ENCODE results near the gene TBC1D16. TPM values are rescaled to one million over a fixed set of nuclear protein-coding genes. Genes with fewer than 3 reads are reported as not detected.
"Not testable (repeated sequence)": the region's sequence is repeated elsewhere in the genome, so short reads cannot be mapped to it uniquely, and the experiment has no call there.

TBC1D16 gene
- total RNA-seq, 1 experiment from 2014 or later: 53.6 TPM

GRCh38 chr17:79897243-79898063, 138.2 kb downstream of the TBC1D16 start:
- no peak for DNase-seq (ENCODE audit: low read depth)

- not testable (repeated sequence) for DNase-seq (ENCODE audit: low read depth)
Observed at GRCh38 chr17:79893457-79893856, 142.2 kb downstream of the TBC1D16 start.

GRCh38 chr17:79892457-79893241, 143.0 kb downstream of the TBC1D16 start:
- DNase-seq (ENCODE audit: low read depth): no peak

GRCh38 chr17:79891113-79891730, 144.4 kb downstream of the TBC1D16 start:
- DNase-seq (ENCODE audit: low read depth): no peak

GRCh38 chr17:79890706-79891105, 145.0 kb downstream of the TBC1D16 start:
- DNase-seq (ENCODE audit: low read depth): no peak

- no peak for DNase-seq (ENCODE audit: low read depth)
Observed at GRCh38 chr17:79888811-79889634, 146.6 kb downstream of the TBC1D16 start.

GRCh38 chr17:79888009-79888540, 147.6 kb downstream of the TBC1D16 start:
- no peak for DNase-seq (ENCODE audit: low read depth)

- no peak for DNase-seq (ENCODE audit: low read depth)
Observed at GRCh38 chr17:79887451-79887991, 148.2 kb downstream of the TBC1D16 start.

GRCh38 chr17:79883202-79883601, 152.5 kb downstream of the TBC1D16 start:
- DNase-seq (ENCODE audit: low read depth): no peak

Other genes with a start within 250 kb of the TBC1D16 start
- gene CBX8, start 238.8 kb downstream of the TBC1D16 start, total RNA-seq (2014; rRNA removed): 5.1 and 10.8 TPM in 2 replicates
- 18.1 and 18.5 TPM in 2 replicates for gene CBX4, start 196.4 kb downstream of the TBC1D16 start, total RNA-seq (2014; rRNA removed)
- gene CCDC40, start 770 bp upstream of the TBC1D16 start, total RNA-seq (2014; rRNA removed): 4.5 and 5.7 TPM in 2 replicates
- gene GAA, start 65.7 kb upstream of the TBC1D16 start, total RNA-seq (2014; rRNA removed): 66.7 and 74.8 TPM in 2 replicates
- gene EIF4A3, start 111.3 kb upstream of the TBC1D16 start, total RNA-seq (2014; rRNA removed): 113 and 123 TPM in 2 replicates
- gene CARD14, start 134.2 kb upstream of the TBC1D16 start, total RNA-seq (2014; rRNA removed): 0.71 TPM in 1 of 2 replicates, not detected in the other
- gene SGSH, start 184.5 kb upstream of the TBC1D16 start, total RNA-seq (2014; rRNA removed): 20.4 and 25.0 TPM in 2 replicates
- gene SLC26A11, start 184.6 kb upstream of the TBC1D16 start, total RNA-seq (2014; rRNA removed): 9.6 and 9.8 TPM in 2 replicates
- gene RNF213, start 225.0 kb upstream of the TBC1D16 start, total RNA-seq (2014; rRNA removed): 53.7 and 64.9 TPM in 2 replicates

Measured in LHCN-M2 (cell line).